Esophagus squamous epithelium (tissue), 4 donors: ENCODE data around the gene AKAP11.

Experiments
- POLR2A ChIP-seq, 4 donors: fragments of 450-650 bp; IDR thresholded peaks; one replicate each; pipeline ENCODE4 v1.6.1; 2017; ENCODE audit warnings: antibody characterized with exemption in 4 of 4, mild to moderate bottlenecking in 4 of 4, moderate library complexity in 3 of 4
- TF ChIP-seq, protein P1 (sequence below), 6 experiments: fragments of 450-650 bp in 4 of 6; fragments of 200-600 bp in 2 of 6; sonication (generic) in 2 of 6; IDR thresholded peaks; one replicate each; pipeline ENCODE4 v1.5.1; 2016 to 2019; ENCODE audit warnings: antibody characterized with exemption in 6 of 6, mild to moderate bottlenecking in 4 of 6, moderate library complexity in 4 of 6

DNA sequence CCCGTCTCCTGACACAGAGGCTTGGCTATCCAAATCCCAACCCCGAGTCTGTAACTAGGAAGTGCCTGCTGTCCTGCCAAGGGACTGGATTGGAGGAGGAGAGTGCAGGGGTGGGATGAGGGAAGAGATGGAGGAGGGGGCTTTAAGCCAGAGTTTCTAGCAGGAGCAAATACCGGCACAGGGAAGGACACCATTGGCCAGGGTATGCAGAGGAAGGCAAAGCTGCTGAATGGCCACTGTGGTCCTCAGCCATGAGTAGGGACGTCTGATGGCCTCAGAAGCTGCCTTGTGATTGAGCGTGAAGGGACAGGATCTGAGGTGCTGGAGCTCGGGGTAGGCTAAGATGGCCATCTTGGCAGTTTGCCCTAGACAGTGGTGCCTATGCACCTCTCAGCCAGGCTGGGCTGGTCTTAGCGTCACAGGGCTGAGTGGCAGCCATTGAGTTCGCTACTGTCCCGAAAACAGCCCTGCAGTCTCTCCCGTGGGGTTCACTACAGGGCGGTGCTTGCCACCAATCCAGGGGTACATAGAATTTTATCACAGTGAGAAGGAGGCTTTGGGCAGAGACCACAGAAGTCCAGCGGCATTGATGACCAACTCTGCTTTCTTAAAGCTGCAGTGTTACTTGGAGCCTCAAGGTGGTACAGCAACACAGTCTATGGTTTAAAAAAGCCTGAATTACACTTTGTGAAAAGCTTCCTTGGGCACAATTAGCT lies 61.8 kb downstream of the AKAP11 start:
- TF ChIP-seq, protein P1, sequence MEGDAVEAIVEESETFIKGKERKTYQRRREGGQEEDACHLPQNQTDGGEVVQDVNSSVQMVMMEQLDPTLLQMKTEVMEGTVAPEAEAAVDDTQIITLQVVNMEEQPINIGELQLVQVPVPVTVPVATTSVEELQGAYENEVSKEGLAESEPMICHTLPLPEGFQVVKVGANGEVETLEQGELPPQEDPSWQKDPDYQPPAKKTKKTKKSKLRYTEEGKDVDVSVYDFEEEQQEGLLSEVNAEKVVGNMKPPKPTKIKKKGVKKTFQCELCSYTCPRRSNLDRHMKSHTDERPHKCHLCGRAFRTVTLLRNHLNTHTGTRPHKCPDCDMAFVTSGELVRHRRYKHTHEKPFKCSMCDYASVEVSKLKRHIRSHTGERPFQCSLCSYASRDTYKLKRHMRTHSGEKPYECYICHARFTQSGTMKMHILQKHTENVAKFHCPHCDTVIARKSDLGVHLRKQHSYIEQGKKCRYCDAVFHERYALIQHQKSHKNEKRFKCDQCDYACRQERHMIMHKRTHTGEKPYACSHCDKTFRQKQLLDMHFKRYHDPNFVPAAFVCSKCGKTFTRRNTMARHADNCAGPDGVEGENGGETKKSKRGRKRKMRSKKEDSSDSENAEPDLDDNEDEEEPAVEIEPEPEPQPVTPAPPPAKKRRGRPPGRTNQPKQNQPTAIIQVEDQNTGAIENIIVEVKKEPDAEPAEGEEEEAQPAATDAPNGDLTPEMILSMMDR (IDR thresholded peaks at IDR 0.05), result peak in 3 of 6 experiments; percentile 11 to 44 (median 20)
- no peak for TF ChIP-seq POLR2A (IDR thresholded peaks at IDR 0.05)
